IPS-20b (cell line): ENCODE results near the gene XRCC4.

Source experiments
- H3K27ac ChIP-seq: one replicate; pipeline ENCODE4 v1.5.1; 2013; ENCODE audit warnings: low read length
- H3K27me3 ChIP-seq: 2 replicates; pipeline ENCODE4 v1.6.1; 2013; ENCODE audit warnings: mild to moderate bottlenecking, low read length, inconsistent platforms; ENCODE audit not compliant: insufficient read depth
- H3K36me3 ChIP-seq: 2 replicates; pipeline ENCODE4 v1.6.1; 2013; ENCODE audit warnings: low read depth, mild to moderate bottlenecking, inconsistent platforms, low read length, moderate library complexity; ENCODE audit not compliant: insufficient read depth
- H3K4me1 ChIP-seq: 2 replicates; pipeline ENCODE4 v1.6.1; 2013; ENCODE audit warnings: mild to moderate bottlenecking, control low read depth, inconsistent platforms, low read length, moderate library complexity; ENCODE audit not compliant: insufficient read depth
- H3K4me3 ChIP-seq: 2 replicates; pipeline ENCODE4 v1.5.1; 2013; ENCODE audit warnings: mild to moderate bottlenecking, low read length, inconsistent platforms
- H3K9ac ChIP-seq: 2 replicates; pipeline ENCODE4 v1.6.1; 2013; ENCODE audit warnings: low read depth, mild to moderate bottlenecking, inconsistent platforms, low read length, moderate library complexity
- H3K9me3 ChIP-seq: 2 replicates; pipeline ENCODE4 v1.6.1; 2013; ENCODE audit warnings: mild to moderate bottlenecking, low read depth, low read length, inconsistent platforms; ENCODE audit not compliant: insufficient read depth

The XRCC4 gene

GRCh38 chr5:83400701-83401100 is 323.4 kb downstream of the XRCC4 start:
- no peak overlapping the region for H3K27ac ChIP-seq

GRCh38 chr5:83401122-83401731 is 323.9 kb downstream of the XRCC4 start:
- H3K9ac ChIP-seq = no peak overlapping the region
- H3K36me3 ChIP-seq = no peaks in the 10 kb centered on the region

More at GRCh38 chr5:83400701-83401100, 323.4 kb downstream of the XRCC4 start:
- H3K36me3 ChIP-seq = no peaks in the 10 kb centered on the region
- no peak overlapping the region for H3K9ac ChIP-seq
- no peak overlapping the region for H3K4me3 ChIP-seq
- H3K4me1 ChIP-seq = peaks cover 17% of the 10 kb centered on the region
- H3K9me3 ChIP-seq = no peaks in the 10 kb centered on the region
- no peaks in the 10 kb centered on the region for H3K27me3 ChIP-seq

GRCh38 chr5:83401775-83402174 is 324.4 kb downstream of the XRCC4 start:
- Histone ChIP-seq H3K4me3 (no peak overlapping the region), H3K4me1 (peaks cover 17% of the 10 kb centered on the region), H3K36me3 (no peaks in the 10 kb centered on the region), H3K27me3 (no peaks in the 10 kb centered on the region), H3K9ac (no peak overlapping the region), H3K9me3 (no peaks in the 10 kb centered on the region), H3K27ac (no peak overlapping the region)

More at GRCh38 chr5:83401122-83401731, 323.9 kb downstream of the XRCC4 start:
- Histone ChIP-seq H3K4me3 (no peak overlapping the region), H3K9me3 (no peaks in the 10 kb centered on the region), H3K4me1 (peaks cover 17% of the 10 kb centered on the region), H3K27me3 (no peaks in the 10 kb centered on the region), H3K27ac (no peak overlapping the region)
